Glutamatergic neuron (in vitro differentiated cells): ENCODE data around the gene PDE7B. TPM values are rescaled to one million over a fixed set of nuclear protein-coding genes. Genes with fewer than 3 reads are reported as not detected.

Experiments used
- DNase-seq: peaks from one replicate; pipeline ENCODE4 v3.0.0; 2022
- H3K27ac Mint-ChIP-seq: one replicate; pipeline ENCODE4 v1.8.0; 2020; ENCODE audit warnings: mild to moderate bottlenecking, mixed read lengths, inconsistent platforms; ENCODE audit not compliant: unreplicated experiment
- H3K27me3 Mint-ChIP-seq: one replicate; pipeline ENCODE4 v1.8.0; 2020; ENCODE audit warnings: mild to moderate bottlenecking, moderate library complexity, mixed read lengths, inconsistent platforms; ENCODE audit not compliant: unreplicated experiment
- H3K36me3 Mint-ChIP-seq: one replicate; pipeline ENCODE4 v1.8.0; 2020; ENCODE audit warnings: mild to moderate bottlenecking, mixed read lengths, inconsistent platforms; ENCODE audit not compliant: unreplicated experiment
- H3K4me1 Mint-ChIP-seq: one replicate; pipeline ENCODE4 v1.8.0; 2020; ENCODE audit warnings: mild to moderate bottlenecking, low read depth, mixed read lengths, inconsistent platforms; ENCODE audit not compliant: unreplicated experiment
- H3K4me3 Mint-ChIP-seq: one replicate; pipeline ENCODE4 v1.8.0; 2020; ENCODE audit warnings: mild to moderate bottlenecking, mixed read lengths, inconsistent platforms; ENCODE audit not compliant: unreplicated experiment
- H3K9me3 Mint-ChIP-seq: one replicate; pipeline ENCODE4 v1.8.0; 2020; ENCODE audit warnings: mild to moderate bottlenecking, moderate library complexity, mixed read lengths, inconsistent platforms; ENCODE audit not compliant: unreplicated experiment
- total RNA-seq: library from RNA; stranded (reverse); fragmentation: NEBNext Ultra II Directional; extraction: Animal tissue kit (Norgen Biotek cat#: 25700); gene quantifications from one replicate; pipeline ENCODE4 v1.2.1, GENCODE V29; 2021; ENCODE audit not compliant: unreplicated experiment
- TF ChIP-seq, protein P1 (sequence below): fragments of 200-600 bp; sonication (generic); IDR thresholded peaks from one replicate; pipeline ENCODE4 v1.5.0; 2021; ENCODE audit not compliant: partially characterized antibody, unreplicated experiment

Gene PDE7B
- total RNA-seq, 1 donor from 2014 or later, result not detected

DNA sequence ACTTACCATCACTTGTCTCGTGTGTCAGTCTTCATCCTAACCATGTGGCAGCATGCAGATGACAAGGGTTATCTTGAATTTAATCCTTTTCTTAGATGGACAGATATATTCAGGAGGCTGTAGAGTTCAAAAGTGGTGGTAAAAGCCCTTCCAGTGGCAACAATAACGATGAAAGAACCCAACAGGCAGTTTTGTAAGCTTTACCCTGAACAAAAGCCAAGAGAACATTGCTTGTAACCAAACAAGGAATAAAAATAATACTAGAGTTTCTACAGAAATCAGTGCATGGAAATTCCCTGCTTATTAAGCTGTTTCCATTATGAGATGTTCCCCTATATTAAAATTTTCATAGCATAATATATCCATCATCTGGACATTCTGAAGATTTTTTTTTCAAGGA is 69.7 kb downstream of the PDE7B start:
- no peaks in the 10 kb centered on the region for H3K9me3 Mint-ChIP-seq
- no peaks in the 10 kb centered on the region for H3K36me3 Mint-ChIP-seq
- no peak for DNase-seq
- TF ChIP-seq, protein P1, sequence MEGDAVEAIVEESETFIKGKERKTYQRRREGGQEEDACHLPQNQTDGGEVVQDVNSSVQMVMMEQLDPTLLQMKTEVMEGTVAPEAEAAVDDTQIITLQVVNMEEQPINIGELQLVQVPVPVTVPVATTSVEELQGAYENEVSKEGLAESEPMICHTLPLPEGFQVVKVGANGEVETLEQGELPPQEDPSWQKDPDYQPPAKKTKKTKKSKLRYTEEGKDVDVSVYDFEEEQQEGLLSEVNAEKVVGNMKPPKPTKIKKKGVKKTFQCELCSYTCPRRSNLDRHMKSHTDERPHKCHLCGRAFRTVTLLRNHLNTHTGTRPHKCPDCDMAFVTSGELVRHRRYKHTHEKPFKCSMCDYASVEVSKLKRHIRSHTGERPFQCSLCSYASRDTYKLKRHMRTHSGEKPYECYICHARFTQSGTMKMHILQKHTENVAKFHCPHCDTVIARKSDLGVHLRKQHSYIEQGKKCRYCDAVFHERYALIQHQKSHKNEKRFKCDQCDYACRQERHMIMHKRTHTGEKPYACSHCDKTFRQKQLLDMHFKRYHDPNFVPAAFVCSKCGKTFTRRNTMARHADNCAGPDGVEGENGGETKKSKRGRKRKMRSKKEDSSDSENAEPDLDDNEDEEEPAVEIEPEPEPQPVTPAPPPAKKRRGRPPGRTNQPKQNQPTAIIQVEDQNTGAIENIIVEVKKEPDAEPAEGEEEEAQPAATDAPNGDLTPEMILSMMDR, result no peak
- H3K4me3 Mint-ChIP-seq, result no peak overlapping the region
- H3K4me1 Mint-ChIP-seq, result peaks cover 8% of the 10 kb centered on the region
- no peak overlapping the region for H3K27ac Mint-ChIP-seq
- no peaks in the 10 kb centered on the region for H3K27me3 Mint-ChIP-seq

DNA sequence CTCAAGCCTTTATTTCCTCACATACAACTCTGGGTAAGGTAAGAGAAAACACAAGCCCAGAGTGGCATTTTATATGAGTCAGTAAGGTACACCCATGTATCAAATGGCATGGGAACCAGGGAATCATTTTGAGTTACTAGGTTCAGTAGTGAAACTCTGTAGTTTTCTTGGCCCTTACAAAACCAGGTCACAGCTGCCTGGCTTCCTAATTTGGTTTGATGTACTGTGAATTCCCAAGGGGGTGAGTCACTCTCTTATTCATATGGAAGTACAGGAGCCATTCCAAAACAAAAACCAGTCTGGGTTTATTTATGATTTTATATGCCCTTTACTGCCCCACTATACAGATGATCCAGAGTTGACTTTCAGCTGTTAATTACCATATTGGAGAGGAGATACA is 70.7 kb downstream of the PDE7B start:
- TF ChIP-seq, protein P1, result no peak
- no peaks in the 10 kb centered on the region for H3K9me3 Mint-ChIP-seq
- H3K27ac Mint-ChIP-seq, result no peak overlapping the region
- no peaks in the 10 kb centered on the region for H3K36me3 Mint-ChIP-seq
- DNase-seq, result no peak
- no peaks in the 10 kb centered on the region for H3K27me3 Mint-ChIP-seq
- H3K4me3 Mint-ChIP-seq, result no peak overlapping the region
- peaks cover 8% of the 10 kb centered on the region for H3K4me1 Mint-ChIP-seq

DNA sequence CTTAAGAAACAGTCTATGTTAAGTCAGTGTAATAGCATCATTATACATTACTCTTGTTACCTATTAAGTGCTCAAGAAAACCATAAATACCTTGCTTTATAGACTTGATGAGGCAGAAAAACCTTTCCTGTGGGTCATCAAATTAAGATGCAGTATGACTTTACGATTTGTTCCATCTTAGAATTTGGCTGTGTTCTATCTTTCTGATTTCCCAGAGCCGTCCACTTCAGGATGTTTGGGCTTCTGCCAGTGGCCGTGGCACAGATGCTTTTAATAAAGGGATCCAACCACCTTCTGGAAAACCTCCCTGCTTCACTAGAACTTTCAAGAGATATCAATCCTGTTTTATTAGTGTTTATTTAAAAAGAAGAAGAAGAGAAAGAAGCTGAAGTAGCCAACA is 71.2 kb downstream of the PDE7B start:
- no peaks in the 10 kb centered on the region for H3K36me3 Mint-ChIP-seq
- H3K4me3 Mint-ChIP-seq, result no peak overlapping the region
- H3K4me1 Mint-ChIP-seq, result peaks cover 8% of the 10 kb centered on the region
- TF ChIP-seq, protein P1, result no peak
- H3K27ac Mint-ChIP-seq, result no peak overlapping the region
- DNase-seq, result no peak
- H3K9me3 Mint-ChIP-seq, result no peaks in the 10 kb centered on the region
- H3K27me3 Mint-ChIP-seq, result no peaks in the 10 kb centered on the region

DNA sequence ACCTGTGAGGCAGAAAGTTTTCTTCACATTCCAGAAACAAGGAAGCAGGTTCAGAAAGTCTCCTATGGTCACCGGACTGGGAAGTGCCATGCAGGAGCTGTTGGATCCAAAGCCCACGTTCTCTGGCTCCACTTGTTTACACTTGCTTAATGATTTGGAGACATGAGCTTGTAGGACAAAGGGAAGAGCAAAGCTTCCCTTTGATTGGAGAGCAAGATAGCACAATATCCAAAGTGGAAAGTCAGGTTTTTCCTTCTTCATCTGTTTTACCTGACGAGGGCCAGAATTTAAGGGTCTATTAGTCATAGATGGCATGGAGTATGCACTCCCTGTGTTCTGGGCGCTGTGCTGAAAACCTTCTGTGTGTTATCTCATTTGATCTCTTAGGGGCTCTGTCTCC is 81.2 kb downstream of the PDE7B start:
- Mint-ChIP-seq H3K27me3 (peaks cover 2% of the 10 kb centered on the region), H3K4me3 (no peak overlapping the region), H3K9me3 (peaks cover 4% of the 10 kb centered on the region), H3K36me3 (peaks cover 10% of the 10 kb centered on the region), H3K4me1 (peaks cover 3% of the 10 kb centered on the region), H3K27ac (no peak overlapping the region)
- TF ChIP-seq, protein P1, result no peak
- DNase-seq, result no peak

DNA sequence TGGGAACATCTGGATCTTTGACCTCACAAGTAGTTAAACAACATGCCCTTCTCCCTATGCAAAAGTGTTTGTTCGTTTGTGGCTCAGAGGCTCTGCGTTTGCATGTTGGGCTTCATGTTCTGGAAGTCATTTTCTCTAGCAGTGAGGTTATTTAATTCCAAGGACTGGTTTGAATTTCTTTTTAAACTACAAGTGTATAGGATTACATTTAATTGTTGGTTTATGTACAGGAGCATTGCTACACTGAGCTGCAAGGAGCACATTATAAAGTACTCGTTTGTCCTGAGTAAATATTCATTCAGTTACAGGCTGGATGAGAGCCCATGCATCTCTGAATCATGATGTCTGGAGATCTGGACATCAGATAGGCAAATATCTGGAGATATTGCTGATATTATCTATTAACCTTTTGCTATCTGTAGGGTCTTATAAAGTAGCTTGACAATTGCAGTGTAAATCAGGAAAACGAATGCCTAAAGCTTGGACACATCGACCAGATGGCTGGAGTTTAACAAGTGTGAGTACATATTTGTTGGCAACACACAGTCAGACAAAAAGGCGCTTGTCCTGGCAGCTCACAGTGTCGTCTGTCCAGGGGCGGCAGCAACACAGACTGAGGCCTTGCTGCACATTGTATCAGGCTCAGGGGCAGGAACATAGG is 84.6 kb downstream of the PDE7B start:
- Mint-ChIP-seq H3K4me3 (no peak overlapping the region), H3K27ac (no peak overlapping the region), H3K36me3 (no peaks in the 10 kb centered on the region), H3K4me1 (peaks cover 3% of the 10 kb centered on the region), H3K27me3 (no peaks in the 10 kb centered on the region), H3K9me3 (peaks cover 2% of the 10 kb centered on the region)
- no peak for DNase-seq
- TF ChIP-seq, protein P1, result no peak
